ENCODE measurements around the gene DAW1.

DAW1 gene

GRCh38 chr2:227862741-227863588, 8.5 kb upstream of the DAW1 start:
- no peak for DNase-seq

GRCh38 chr2:227864161-227864756, 7.2 kb upstream of the DAW1 start:
- DNase-seq = no peak

- no peak for DNase-seq
These were observed 6.1 kb upstream of the DAW1 start for GRCh38 chr2:227865291-227865690.

- no peak for DNase-seq
These were observed 4.0 kb upstream of the DAW1 start for GRCh38 chr2:227867386-227867785.

GRCh38 chr2:227870710-227871374, 589 bp upstream of the DAW1 start:
- DNase-seq = no peak

GRCh38 chr2:227872676-227873075, 1.2 kb downstream of the DAW1 start:
- DNase-seq = no peak

- DNase-seq = no peak
These were observed 4.9 kb downstream of the DAW1 start for GRCh38 chr2:227876300-227876801.

- DNase-seq = no peak
These were observed 6.2 kb downstream of the DAW1 start for GRCh38 chr2:227877421-227878310.

GRCh38 chr2:227880460-227880859, 9.0 kb downstream of the DAW1 start:
- no peak for DNase-seq

- no peak for DNase-seq
These were observed 10.6 kb downstream of the DAW1 start for GRCh38 chr2:227881866-227882517.

GRCh38 chr2:227884511-227884947, 13.1 kb downstream of the DAW1 start:
- peak; percentile 20 for DNase-seq

GRCh38 chr2:227886149-227886548, 14.7 kb downstream of the DAW1 start:
- DNase-seq = no peak

GRCh38 chr2:227888289-227888688, 16.9 kb downstream of the DAW1 start:
- DNase-seq = no peak

- DNase-seq = no peak
These were observed 17.9 kb downstream of the DAW1 start for GRCh38 chr2:227889336-227889735.

- peak; percentile 26 for DNase-seq
These were observed 19.2 kb downstream of the DAW1 start for GRCh38 chr2:227890495-227891079.

- no peak for DNase-seq
These were observed 20.2 kb downstream of the DAW1 start for GRCh38 chr2:227891673-227892072.

- no peak for DNase-seq
These were observed 31.9 kb downstream of the DAW1 start for GRCh38 chr2:227903381-227903780.

GRCh38 chr2:227906991-227907390, 35.6 kb downstream of the DAW1 start:
- no peak for DNase-seq

- DNase-seq = no peak
These were observed 37.0 kb downstream of the DAW1 start for GRCh38 chr2:227908266-227909054.

GRCh38 chr2:227914362-227914761, 42.9 kb downstream of the DAW1 start:
- no peak for DNase-seq

GRCh38 chr2:227921648-227922047, 50.2 kb downstream of the DAW1 start:
- no peak for DNase-seq
